Liver (tissue), 3 donors: ENCODE measurements around the gene CCNB1IP1.
"Not testable (repeated sequence)": the region's sequence is repeated elsewhere in the genome, so short reads cannot be mapped to it uniquely, and the experiment has no call there.

Experiments
- ATF3 ChIP-seq: IDR thresholded peaks from 2 replicates; pipeline ENCODE4 v1.6.1; 2016; ENCODE audit warnings: antibody characterized with exemption
- CTCF ChIP-seq: fragments of 150-350 bp; IDR thresholded peaks from 2 replicates; pipeline ENCODE4 v1.5.1; 2017; ENCODE audit warnings: improper control_type of control experiment, low read depth, low read length; ENCODE audit not compliant: missing input control
- EGR1 ChIP-seq, 2 donors: IDR thresholded peaks; 2 replicates each; pipeline ENCODE4 v1.6.1; 2016 to 2018; ENCODE audit warnings: antibody characterized with exemption in 2 of 2, low read depth in 2 of 2
- FOXA1 ChIP-seq: IDR thresholded peaks from 2 replicates; pipeline ENCODE4 v1.6.1; 2016; ENCODE audit warnings: antibody characterized with exemption
- HNF4A ChIP-seq, 2 donors: conservative IDR thresholded peaks; 2 replicates each; pipeline ENCODE4 v1.6.1; 2016; ENCODE audit warnings: antibody characterized with exemption in 2 of 2, mild to moderate bottlenecking in 2 of 2
- JUND ChIP-seq, 2 donors: IDR thresholded peaks; 2 replicates each; pipeline ENCODE4 v1.6.1; 2016; ENCODE audit warnings: antibody characterized with exemption in 2 of 2
- MAX ChIP-seq: IDR thresholded peaks from 2 replicates; pipeline ENCODE4 v1.6.1; 2016; ENCODE audit warnings: antibody characterized with exemption
- REST ChIP-seq: IDR thresholded peaks from 2 replicates; pipeline ENCODE4 v1.6.1; 2016; ENCODE audit warnings: antibody characterized with exemption, mild to moderate bottlenecking
- SP1 ChIP-seq: IDR thresholded peaks from 2 replicates; pipeline ENCODE4 v1.6.1; 2018; ENCODE audit warnings: antibody characterized with exemption, mild to moderate bottlenecking
- TAF1 ChIP-seq: conservative IDR thresholded peaks from 2 replicates; pipeline ENCODE4 v1.6.1; 2016; ENCODE audit warnings: antibody characterized with exemption, mild to moderate bottlenecking
- YY1 ChIP-seq: IDR thresholded peaks from 2 replicates; pipeline ENCODE4 v1.6.1; 2016; ENCODE audit warnings: antibody characterized with exemption, mild to moderate bottlenecking
- ZBTB33 ChIP-seq: IDR thresholded peaks from 2 replicates; pipeline ENCODE4 v1.6.1; 2016; ENCODE audit warnings: antibody characterized with exemption
- donor health status: healthy.
- donor health status: healthy.

- TF ChIP-seq CTCF; FOXA1; EGR1 (IDR thresholded peaks at IDR 0.05; ENCODE audit: low read depth in 2 of 2); ZBTB33; YY1; ATF3; TAF1; MAX; SP1; JUND (IDR thresholded peaks at IDR 0.05); REST; HNF4A (conservative IDR thresholded peaks at IDR 0.05): not testable (repeated sequence)
Observed at GRCh38 chr14:20280265-20280664, 52.8 kb downstream of the CCNB1IP1 start.
